Glutamatergic neuron (in vitro differentiated cells): ENCODE data around the gene PPT1. TPM values are rescaled to one million over a fixed set of nuclear protein-coding genes. Genes with fewer than 3 reads are reported as not detected.

Experiments
- DNase-seq: peaks from one replicate; pipeline ENCODE4 v3.0.0; 2022
- H3K27ac Mint-ChIP-seq: one replicate; pipeline ENCODE4 v1.8.0; 2020; ENCODE audit warnings: mild to moderate bottlenecking, mixed read lengths, inconsistent platforms; ENCODE audit not compliant: unreplicated experiment
- H3K27me3 Mint-ChIP-seq: one replicate; pipeline ENCODE4 v1.8.0; 2020; ENCODE audit warnings: mild to moderate bottlenecking, moderate library complexity, mixed read lengths, inconsistent platforms; ENCODE audit not compliant: unreplicated experiment
- H3K36me3 Mint-ChIP-seq: one replicate; pipeline ENCODE4 v1.8.0; 2020; ENCODE audit warnings: mild to moderate bottlenecking, mixed read lengths, inconsistent platforms; ENCODE audit not compliant: unreplicated experiment
- H3K4me1 Mint-ChIP-seq: one replicate; pipeline ENCODE4 v1.8.0; 2020; ENCODE audit warnings: mild to moderate bottlenecking, low read depth, mixed read lengths, inconsistent platforms; ENCODE audit not compliant: unreplicated experiment
- H3K4me3 Mint-ChIP-seq: one replicate; pipeline ENCODE4 v1.8.0; 2020; ENCODE audit warnings: mild to moderate bottlenecking, mixed read lengths, inconsistent platforms; ENCODE audit not compliant: unreplicated experiment
- H3K9me3 Mint-ChIP-seq: one replicate; pipeline ENCODE4 v1.8.0; 2020; ENCODE audit warnings: mild to moderate bottlenecking, moderate library complexity, mixed read lengths, inconsistent platforms; ENCODE audit not compliant: unreplicated experiment
- total RNA-seq: library from RNA; stranded (reverse); fragmentation: NEBNext Ultra II Directional; extraction: Animal tissue kit (Norgen Biotek cat#: 25700); gene quantifications from one replicate; pipeline ENCODE4 v1.2.1, GENCODE V29; 2021; ENCODE audit not compliant: unreplicated experiment
- TF ChIP-seq, protein P1 (sequence below): fragments of 200-600 bp; sonication (generic); IDR thresholded peaks from one replicate; pipeline ENCODE4 v1.5.0; 2021; ENCODE audit not compliant: partially characterized antibody, unreplicated experiment

The PPT1 gene
- total RNA-seq, 1 donor from 2014 or later, result 32.5 TPM

DNA sequence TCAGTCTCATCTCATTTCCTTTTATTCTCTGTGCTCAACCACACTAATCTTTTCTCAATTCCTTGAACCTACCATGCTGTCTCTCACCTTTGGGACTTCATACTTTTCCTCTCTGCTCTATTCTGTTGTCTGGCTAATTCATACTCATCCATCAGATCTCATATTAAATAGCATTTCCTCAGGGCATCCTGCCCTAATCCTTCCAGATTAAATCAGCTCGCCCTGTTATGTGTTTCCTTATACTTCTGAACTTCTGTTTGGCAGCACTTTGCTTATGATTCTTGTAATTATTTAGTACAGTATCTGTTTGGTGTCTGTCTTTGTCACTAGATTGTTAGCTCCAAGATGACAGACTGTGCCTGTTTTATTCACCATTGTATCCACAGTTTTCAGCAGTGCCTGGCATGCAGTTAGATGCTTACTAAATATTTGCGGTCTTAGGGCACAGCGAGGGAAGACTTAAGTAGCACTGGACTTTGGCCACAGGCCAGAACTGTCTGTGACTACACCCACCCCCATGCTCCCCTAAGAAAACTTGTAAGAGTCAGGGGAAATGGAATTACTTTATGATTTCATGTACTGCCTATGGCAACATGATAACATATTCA is 66.4 kb downstream of the PPT1 start:
- no peaks in the 10 kb centered on the region for H3K36me3 Mint-ChIP-seq
- no peaks in the 10 kb centered on the region for H3K9me3 Mint-ChIP-seq
- DNase-seq, result no peak
- TF ChIP-seq, protein P1, sequence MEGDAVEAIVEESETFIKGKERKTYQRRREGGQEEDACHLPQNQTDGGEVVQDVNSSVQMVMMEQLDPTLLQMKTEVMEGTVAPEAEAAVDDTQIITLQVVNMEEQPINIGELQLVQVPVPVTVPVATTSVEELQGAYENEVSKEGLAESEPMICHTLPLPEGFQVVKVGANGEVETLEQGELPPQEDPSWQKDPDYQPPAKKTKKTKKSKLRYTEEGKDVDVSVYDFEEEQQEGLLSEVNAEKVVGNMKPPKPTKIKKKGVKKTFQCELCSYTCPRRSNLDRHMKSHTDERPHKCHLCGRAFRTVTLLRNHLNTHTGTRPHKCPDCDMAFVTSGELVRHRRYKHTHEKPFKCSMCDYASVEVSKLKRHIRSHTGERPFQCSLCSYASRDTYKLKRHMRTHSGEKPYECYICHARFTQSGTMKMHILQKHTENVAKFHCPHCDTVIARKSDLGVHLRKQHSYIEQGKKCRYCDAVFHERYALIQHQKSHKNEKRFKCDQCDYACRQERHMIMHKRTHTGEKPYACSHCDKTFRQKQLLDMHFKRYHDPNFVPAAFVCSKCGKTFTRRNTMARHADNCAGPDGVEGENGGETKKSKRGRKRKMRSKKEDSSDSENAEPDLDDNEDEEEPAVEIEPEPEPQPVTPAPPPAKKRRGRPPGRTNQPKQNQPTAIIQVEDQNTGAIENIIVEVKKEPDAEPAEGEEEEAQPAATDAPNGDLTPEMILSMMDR, result no peak
- H3K4me1 Mint-ChIP-seq, result no peaks in the 10 kb centered on the region
- H3K4me3 Mint-ChIP-seq, result no peak overlapping the region
- no peak overlapping the region for H3K27ac Mint-ChIP-seq
- H3K27me3 Mint-ChIP-seq, result no peaks in the 10 kb centered on the region

DNA sequence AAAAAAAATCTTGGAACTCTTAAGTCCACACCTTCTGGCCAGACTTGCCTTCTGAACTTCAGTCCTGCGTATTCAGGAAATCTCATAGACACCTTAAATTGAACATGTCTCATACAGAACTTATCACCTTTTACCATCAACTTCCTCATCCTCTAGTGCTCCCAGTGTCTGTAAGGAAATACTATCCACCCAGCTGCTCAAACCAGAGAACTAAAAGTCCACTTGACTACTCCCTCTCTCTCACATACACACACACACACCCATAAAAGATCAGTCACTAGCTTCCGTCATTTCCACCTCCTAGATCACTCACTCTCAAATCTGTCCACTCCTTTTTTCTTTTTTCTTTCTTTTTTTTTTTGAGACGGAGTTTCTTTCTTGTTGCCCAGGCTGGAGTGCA is 67.4 kb downstream of the PPT1 start:
- H3K4me3 Mint-ChIP-seq, result no peak overlapping the region
- TF ChIP-seq, protein P1, result no peak
- no peaks in the 10 kb centered on the region for H3K27me3 Mint-ChIP-seq
- H3K9me3 Mint-ChIP-seq, result no peaks in the 10 kb centered on the region
- H3K4me1 Mint-ChIP-seq, result no peaks in the 10 kb centered on the region
- no peak for DNase-seq
- H3K36me3 Mint-ChIP-seq, result no peaks in the 10 kb centered on the region
- no peak overlapping the region for H3K27ac Mint-ChIP-seq

DNA sequence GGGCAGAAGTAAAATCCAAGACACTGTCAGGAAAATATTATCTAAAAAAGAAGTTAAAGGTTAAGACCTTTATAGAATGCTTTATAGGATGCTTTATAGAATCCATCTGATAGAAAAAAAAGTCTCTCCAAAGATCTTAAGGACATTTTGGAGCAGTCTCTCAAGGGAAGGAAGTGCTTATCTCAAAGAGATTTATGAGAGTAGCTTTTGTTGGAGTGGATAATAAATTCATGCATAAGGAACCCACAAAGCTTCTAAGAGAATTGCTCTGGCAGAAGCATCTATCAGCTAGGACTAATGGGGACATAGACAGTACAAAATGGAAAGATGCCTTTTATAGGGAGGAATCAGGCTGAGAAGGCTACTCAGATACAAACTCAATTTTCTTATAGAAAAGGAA is 69.4 kb downstream of the PPT1 start:
- Mint-ChIP-seq H3K27ac (no peak overlapping the region), H3K36me3 (no peaks in the 10 kb centered on the region), H3K9me3 (no peaks in the 10 kb centered on the region), H3K4me1 (no peaks in the 10 kb centered on the region), H3K4me3 (no peak overlapping the region), H3K27me3 (no peaks in the 10 kb centered on the region)
- TF ChIP-seq, protein P1, result no peak
- no peak for DNase-seq

DNA sequence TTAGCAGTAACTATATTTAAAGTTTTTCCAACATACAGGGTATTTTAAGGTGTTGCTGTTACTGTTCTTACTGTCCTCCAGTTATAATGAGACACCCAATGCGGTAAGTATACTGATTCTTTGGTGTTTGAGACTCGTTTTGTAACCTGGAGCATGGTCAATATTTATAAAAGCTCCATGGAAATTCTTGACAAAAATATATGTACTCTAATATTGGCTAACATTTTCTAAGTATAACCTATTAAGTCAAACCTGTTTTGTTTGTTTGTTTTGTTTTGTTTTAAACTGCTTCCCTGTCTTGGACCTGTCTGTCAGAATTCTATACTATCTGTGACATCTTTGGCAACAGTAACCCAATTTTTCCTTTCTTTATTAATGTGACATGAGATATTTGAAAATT is 72.4 kb downstream of the PPT1 start:
- no peaks in the 10 kb centered on the region for H3K9me3 Mint-ChIP-seq
- DNase-seq, result no peak
- no peaks in the 10 kb centered on the region for H3K36me3 Mint-ChIP-seq
- no peaks in the 10 kb centered on the region for H3K4me1 Mint-ChIP-seq
- H3K27ac Mint-ChIP-seq, result no peak overlapping the region
- TF ChIP-seq, protein P1, result no peak
- no peaks in the 10 kb centered on the region for H3K27me3 Mint-ChIP-seq
- H3K4me3 Mint-ChIP-seq, result no peak overlapping the region

DNA sequence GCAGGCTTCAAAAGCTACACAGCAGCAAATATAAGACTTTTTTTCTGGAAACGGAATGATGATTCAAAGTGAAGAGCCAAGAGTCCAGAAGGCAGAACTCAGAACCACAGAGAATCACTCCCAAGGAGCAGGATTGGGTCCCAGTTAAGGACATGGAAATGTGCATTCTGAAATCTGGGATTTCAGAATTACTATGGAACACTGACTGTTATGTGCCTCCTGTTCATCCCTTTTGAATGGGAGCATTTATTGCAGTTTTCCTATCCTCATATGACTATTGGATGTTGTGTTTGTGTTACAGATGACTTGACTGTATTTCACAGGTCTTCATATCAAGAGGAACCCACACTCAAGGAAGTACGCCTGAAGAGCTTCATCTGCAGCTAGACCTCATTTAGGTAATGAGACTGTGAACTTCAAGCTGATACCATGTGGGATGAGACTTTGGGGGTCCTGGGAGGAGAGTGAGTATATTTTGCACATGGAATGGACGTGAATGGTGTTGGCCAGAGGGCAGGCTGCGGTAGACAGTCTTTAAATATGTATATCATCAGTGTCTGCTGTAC is 73.6 kb downstream of the PPT1 start:
- Mint-ChIP-seq H3K4me3 (no peak overlapping the region), H3K27me3 (no peaks in the 10 kb centered on the region), H3K4me1 (no peaks in the 10 kb centered on the region)

More for the DNA sequence above, 73.6 kb downstream of the PPT1 start:
- DNase-seq, result no peak
- TF ChIP-seq, protein P1, result no peak
- Mint-ChIP-seq H3K36me3 (no peaks in the 10 kb centered on the region), H3K27ac (no peak overlapping the region), H3K9me3 (no peaks in the 10 kb centered on the region)
